Measurements from ENCODE around the gene CTBP1.

GRCh38 chr4:1226144-1226481 lies 22.8 kb downstream of the CTBP1 start:
- TF ChIP-seq, protein P1, sequence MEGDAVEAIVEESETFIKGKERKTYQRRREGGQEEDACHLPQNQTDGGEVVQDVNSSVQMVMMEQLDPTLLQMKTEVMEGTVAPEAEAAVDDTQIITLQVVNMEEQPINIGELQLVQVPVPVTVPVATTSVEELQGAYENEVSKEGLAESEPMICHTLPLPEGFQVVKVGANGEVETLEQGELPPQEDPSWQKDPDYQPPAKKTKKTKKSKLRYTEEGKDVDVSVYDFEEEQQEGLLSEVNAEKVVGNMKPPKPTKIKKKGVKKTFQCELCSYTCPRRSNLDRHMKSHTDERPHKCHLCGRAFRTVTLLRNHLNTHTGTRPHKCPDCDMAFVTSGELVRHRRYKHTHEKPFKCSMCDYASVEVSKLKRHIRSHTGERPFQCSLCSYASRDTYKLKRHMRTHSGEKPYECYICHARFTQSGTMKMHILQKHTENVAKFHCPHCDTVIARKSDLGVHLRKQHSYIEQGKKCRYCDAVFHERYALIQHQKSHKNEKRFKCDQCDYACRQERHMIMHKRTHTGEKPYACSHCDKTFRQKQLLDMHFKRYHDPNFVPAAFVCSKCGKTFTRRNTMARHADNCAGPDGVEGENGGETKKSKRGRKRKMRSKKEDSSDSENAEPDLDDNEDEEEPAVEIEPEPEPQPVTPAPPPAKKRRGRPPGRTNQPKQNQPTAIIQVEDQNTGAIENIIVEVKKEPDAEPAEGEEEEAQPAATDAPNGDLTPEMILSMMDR (IDR thresholded peaks at IDR 0.05; ENCODE audit: low read length) = no peak
- TF ChIP-seq EZH2 (IDR thresholded peaks at IDR 0.05; ENCODE audit: borderline replicate concordance, low read length) = no peak

All from OCI-LY1 (cell line).